Neuron (in vitro differentiated cells): ENCODE measurements around the gene SLC25A21.
"Not testable (repeated sequence)": the region's sequence is repeated elsewhere in the genome, so short reads cannot be mapped to it uniquely, and the experiment has no call there.

Source experiments
- H2AFZ ChIP-seq: one replicate; pipeline ENCODE4 v1.6.1; 2013; ENCODE audit warnings: low read depth, mild to moderate bottlenecking, inconsistent platforms, low read length, moderate library complexity
- H3K27me3 ChIP-seq: one replicate; pipeline ENCODE4 v1.6.1; 2013; ENCODE audit warnings: low read length; ENCODE audit not compliant: insufficient read depth
- H3K36me3 ChIP-seq: one replicate; pipeline ENCODE4 v1.6.1; 2013; ENCODE audit warnings: low read length; ENCODE audit not compliant: insufficient read depth
- H3K4me1 ChIP-seq: one replicate; pipeline ENCODE4 v1.6.1; 2013; ENCODE audit warnings: low read length; ENCODE audit not compliant: insufficient read depth
- H3K4me3 ChIP-seq: 2 replicates; pipeline ENCODE4 v1.5.1; 2013; ENCODE audit warnings: mild to moderate bottlenecking, low read length, moderate library complexity
- H3K9me3 ChIP-seq: one replicate; pipeline ENCODE4 v1.6.1; 2013; ENCODE audit warnings: low read length

The SLC25A21 gene

GRCh38 chr14:36724162-36724561 is 448.2 kb downstream of the SLC25A21 start:
- no peak overlapping the region for H2AFZ ChIP-seq
- no peaks in the 10 kb centered on the region for H3K4me1 ChIP-seq
- H3K4me3 ChIP-seq = no peak overlapping the region
- no peaks in the 10 kb centered on the region for H3K9me3 ChIP-seq
- no peaks in the 10 kb centered on the region for H3K27me3 ChIP-seq
- H3K36me3 ChIP-seq = no peaks in the 10 kb centered on the region

- no peaks in the 10 kb centered on the region for H3K9me3 ChIP-seq
- no peaks in the 10 kb centered on the region for H3K4me1 ChIP-seq
- H3K36me3 ChIP-seq = no peaks in the 10 kb centered on the region
- H3K4me3 ChIP-seq = no peak overlapping the region
- no peaks in the 10 kb centered on the region for H3K27me3 ChIP-seq
- no peak overlapping the region for H2AFZ ChIP-seq
Observed at GRCh38 chr14:36723530-36723929, 448.9 kb downstream of the SLC25A21 start.

GRCh38 chr14:36721877-36722276 is 450.5 kb downstream of the SLC25A21 start:
- H3K4me1 ChIP-seq = no peaks in the 10 kb centered on the region
- H3K36me3 ChIP-seq = no peaks in the 10 kb centered on the region
- H3K27me3 ChIP-seq = no peaks in the 10 kb centered on the region
- no peak overlapping the region for H3K4me3 ChIP-seq
- H3K9me3 ChIP-seq = no peaks in the 10 kb centered on the region
- no peak overlapping the region for H2AFZ ChIP-seq

- Histone ChIP-seq H3K36me3 (no peaks in the 10 kb centered on the region), H3K27me3 (no peaks in the 10 kb centered on the region), H3K4me1 (no peaks in the 10 kb centered on the region), H3K4me3 (no peak overlapping the region), H2AFZ (no peak overlapping the region), H3K9me3 (no peaks in the 10 kb centered on the region)
Observed at GRCh38 chr14:36720657-36721056, 451.7 kb downstream of the SLC25A21 start.

GRCh38 chr14:36719823-36720222 is 452.6 kb downstream of the SLC25A21 start:
- Histone ChIP-seq H3K9me3 (no peaks in the 10 kb centered on the region), H3K27me3 (no peaks in the 10 kb centered on the region), H3K4me3 (no peak overlapping the region), H2AFZ (no peak overlapping the region), H3K36me3 (no peaks in the 10 kb centered on the region), H3K4me1 (no peaks in the 10 kb centered on the region)

GRCh38 chr14:36718216-36718615 is 454.2 kb downstream of the SLC25A21 start:
- no peaks in the 10 kb centered on the region for H3K36me3 ChIP-seq
- H3K9me3 ChIP-seq = no peaks in the 10 kb centered on the region
- H3K27me3 ChIP-seq = no peaks in the 10 kb centered on the region
- no peak overlapping the region for H2AFZ ChIP-seq
- H3K4me1 ChIP-seq = no peaks in the 10 kb centered on the region
- no peak overlapping the region for H3K4me3 ChIP-seq

- Histone ChIP-seq H3K27me3 (no peaks in the 10 kb centered on the region), H3K9me3 (no peaks in the 10 kb centered on the region), H3K4me1 (no peaks in the 10 kb centered on the region), H2AFZ (no peak overlapping the region), H3K36me3 (no peaks in the 10 kb centered on the region), H3K4me3 (no peak overlapping the region)
Observed at GRCh38 chr14:36717363-36717762, 455.0 kb downstream of the SLC25A21 start.

- Histone ChIP-seq H3K36me3 (no peaks in the 10 kb centered on the region), H3K9me3 (no peaks in the 10 kb centered on the region), H3K4me3 (no peak overlapping the region), H2AFZ (no peak overlapping the region), H3K27me3 (no peaks in the 10 kb centered on the region), H3K4me1 (no peaks in the 10 kb centered on the region)
Observed at GRCh38 chr14:36716614-36717184, 455.7 kb downstream of the SLC25A21 start.

GRCh38 chr14:36713960-36714703 is 458.3 kb downstream of the SLC25A21 start:
- no peak overlapping the region for H3K4me3 ChIP-seq
- no peak overlapping the region for H2AFZ ChIP-seq
- no peaks in the 10 kb centered on the region for H3K27me3 ChIP-seq
- no peaks in the 10 kb centered on the region for H3K4me1 ChIP-seq
- H3K9me3 ChIP-seq = no peaks in the 10 kb centered on the region
- no peaks in the 10 kb centered on the region for H3K36me3 ChIP-seq

- Histone ChIP-seq H3K4me3 (no peak overlapping the region), H2AFZ (no peak overlapping the region), H3K36me3 (no peaks in the 10 kb centered on the region), H3K4me1 (no peaks in the 10 kb centered on the region), H3K27me3 (no peaks in the 10 kb centered on the region), H3K9me3 (no peaks in the 10 kb centered on the region)
Observed at GRCh38 chr14:36707570-36707969, 464.8 kb downstream of the SLC25A21 start.

GRCh38 chr14:36702474-36702873 is 469.9 kb downstream of the SLC25A21 start:
- no peaks in the 10 kb centered on the region for H3K36me3 ChIP-seq
- no peaks in the 10 kb centered on the region for H3K9me3 ChIP-seq
- H2AFZ ChIP-seq = no peak overlapping the region
- H3K27me3 ChIP-seq = no peaks in the 10 kb centered on the region
- no peak overlapping the region for H3K4me3 ChIP-seq
- no peaks in the 10 kb centered on the region for H3K4me1 ChIP-seq

- Histone ChIP-seq H3K4me1 (no peaks in the 10 kb centered on the region), H3K4me3 (no peak overlapping the region), H3K9me3 (no peaks in the 10 kb centered on the region), H3K27me3 (no peaks in the 10 kb centered on the region), H2AFZ (no peak overlapping the region), H3K36me3 (no peaks in the 10 kb centered on the region)
Observed at GRCh38 chr14:36701132-36701531, 471.3 kb downstream of the SLC25A21 start.

GRCh38 chr14:36700651-36701050 is 471.8 kb downstream of the SLC25A21 start:
- no peak overlapping the region for H3K4me3 ChIP-seq
- H3K9me3 ChIP-seq = no peaks in the 10 kb centered on the region
- no peaks in the 10 kb centered on the region for H3K36me3 ChIP-seq

GRCh38 chr14:36699420-36699819 is 473.0 kb downstream of the SLC25A21 start:
- not testable (repeated sequence) for H2AFZ ChIP-seq, H3K4me3 ChIP-seq, H3K36me3 ChIP-seq, H3K4me1 ChIP-seq, H3K9me3 ChIP-seq, H3K27me3 ChIP-seq

More at GRCh38 chr14:36700651-36701050, 471.8 kb downstream of the SLC25A21 start:
- no peaks in the 10 kb centered on the region for H3K4me1 ChIP-seq
- H2AFZ ChIP-seq = no peak overlapping the region
- no peaks in the 10 kb centered on the region for H3K27me3 ChIP-seq
